H7 (cell line): ENCODE measurements around the gene P2RY11. TPM values are rescaled to one million over a fixed set of nuclear protein-coding genes. Genes with fewer than 3 reads are reported as not detected.
A peak's percentile ranks its signal among the peaks of the same experiment; 100 is the strongest.

Source experiments
- DNase-seq: peaks from one replicate; pipeline ENCODE4 v3.0.0; 2012
- H3K27me3 ChIP-seq: 2 replicates; pipeline ENCODE4 v1.6.0; 2011; ENCODE audit warnings: mild to moderate bottlenecking, low read length; ENCODE audit not compliant: control insufficient read depth, insufficient read depth
- H3K36me3 ChIP-seq: replicated peaks from 2 replicates; pipeline ENCODE4 v1.5.1; 2011; ENCODE audit warnings: low read length; ENCODE audit not compliant: control insufficient read depth, insufficient read depth
- H3K4me3 ChIP-seq: 2 replicates; pipeline ENCODE4 v1.5.1; 2011; ENCODE audit warnings: low read depth, mild to moderate bottlenecking, control low read depth, low read length, moderate library complexity; ENCODE audit not compliant: insufficient read depth
- total RNA-seq: library from RNA; depleted of rRNA; stranded (reverse); fragments of >200 nt; shearing (Covaris generic); gene quantifications from 2 replicates; pipeline ENCODE4 v1.2.3, GENCODE V29; 2014

The P2RY11 gene
- total RNA-seq, 1 experiment from 2014 or later: 0.87 TPM

GRCh38 chr19:10114651-10115391, 3.3 kb downstream of the P2RY11 start:
- Histone ChIP-seq H3K27me3 (no peaks in the 10 kb centered on the region), H3K4me3 (no peak overlapping the region), H3K36me3 (peaks cover 27% of the 10 kb centered on the region)
- no peak for DNase-seq

DNA sequence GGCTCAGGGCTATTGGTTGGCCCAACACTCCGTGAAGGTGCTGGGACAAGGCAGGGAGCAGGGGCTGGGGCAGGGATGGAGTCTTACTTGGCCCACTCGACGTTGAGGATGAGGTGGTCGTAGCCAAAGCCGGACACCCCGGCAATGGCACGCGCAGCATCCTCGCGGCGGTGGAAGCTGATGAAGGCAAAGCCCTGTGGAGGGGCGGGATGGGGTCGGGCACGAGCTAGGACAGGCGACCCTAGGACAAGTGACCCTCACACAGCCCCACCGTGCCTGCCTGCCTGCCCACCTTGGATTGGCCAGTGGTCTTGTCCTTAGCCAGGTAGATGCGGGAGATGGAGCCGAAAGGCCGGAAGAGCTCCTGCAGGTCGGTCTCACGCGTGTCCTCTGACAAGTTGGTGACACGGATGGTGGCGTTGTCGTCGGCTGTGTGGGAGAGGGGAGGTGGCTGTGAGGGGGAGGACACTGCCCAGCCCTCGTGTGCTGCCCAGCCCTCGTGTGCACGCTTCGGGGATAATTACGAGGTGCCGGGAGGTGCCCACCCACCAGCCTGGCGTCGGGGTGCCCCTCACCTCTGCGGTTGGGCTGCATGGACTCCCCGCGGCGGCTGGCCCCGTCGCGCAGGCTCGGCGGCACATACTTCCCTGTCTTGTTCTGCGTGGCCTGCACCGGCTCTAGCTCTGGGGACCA, 4.0 kb downstream of the P2RY11 start:
- H3K27me3 ChIP-seq: no peaks in the 10 kb centered on the region
- peaks cover 24% of the 10 kb centered on the region for H3K36me3 ChIP-seq
- DNase-seq: no peak
- H3K4me3 ChIP-seq: no peak overlapping the region

- H3K4me3 ChIP-seq: no peak overlapping the region
- H3K36me3 ChIP-seq: peaks cover 23% of the 10 kb centered on the region
- DNase-seq: no peak
- H3K27me3 ChIP-seq: no peaks in the 10 kb centered on the region
Observed at GRCh38 chr19:10116085-10116865, 4.8 kb downstream of the P2RY11 start.

DNA sequence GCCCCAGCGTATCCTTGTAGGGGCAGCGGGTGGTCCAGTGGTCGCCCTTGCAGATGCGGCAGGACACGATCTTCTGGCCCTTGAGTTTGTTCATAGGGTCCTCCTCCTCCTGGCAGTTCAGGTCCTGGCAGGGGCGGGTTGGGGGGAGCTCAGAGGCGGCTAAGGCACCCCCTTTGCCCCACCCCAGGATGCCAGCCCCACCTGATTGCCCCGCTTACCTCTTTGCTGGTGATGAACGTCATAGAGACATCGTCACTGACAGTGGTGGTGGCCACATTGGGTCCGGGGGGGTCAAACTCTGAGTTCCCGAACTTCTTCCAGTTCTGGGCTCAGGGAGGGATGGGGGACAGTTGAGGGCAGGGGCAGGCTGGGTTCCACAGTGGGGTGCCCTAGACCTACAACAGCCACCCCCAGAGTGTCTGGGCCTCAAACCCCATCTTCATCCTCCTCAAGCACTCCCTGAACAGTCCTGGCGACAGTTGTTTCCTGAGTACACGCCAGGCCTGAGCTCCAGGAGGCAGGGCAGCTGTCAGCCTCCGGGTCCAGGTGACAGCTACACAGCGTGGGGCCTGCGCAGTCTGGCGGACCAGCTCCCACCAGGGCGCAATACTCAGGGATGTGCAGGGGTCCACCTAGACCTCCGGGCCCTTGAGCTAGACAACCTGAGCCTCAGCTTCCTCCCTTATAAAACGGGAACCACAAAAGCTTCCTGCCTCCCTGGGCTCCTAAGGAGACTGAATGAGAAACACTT, 5.5 kb downstream of the P2RY11 start:
- DNase-seq: no peak
- Histone ChIP-seq H3K4me3 (no peak overlapping the region), H3K27me3 (no peaks in the 10 kb centered on the region), H3K36me3 (peaks cover 23% of the 10 kb centered on the region)

DNA sequence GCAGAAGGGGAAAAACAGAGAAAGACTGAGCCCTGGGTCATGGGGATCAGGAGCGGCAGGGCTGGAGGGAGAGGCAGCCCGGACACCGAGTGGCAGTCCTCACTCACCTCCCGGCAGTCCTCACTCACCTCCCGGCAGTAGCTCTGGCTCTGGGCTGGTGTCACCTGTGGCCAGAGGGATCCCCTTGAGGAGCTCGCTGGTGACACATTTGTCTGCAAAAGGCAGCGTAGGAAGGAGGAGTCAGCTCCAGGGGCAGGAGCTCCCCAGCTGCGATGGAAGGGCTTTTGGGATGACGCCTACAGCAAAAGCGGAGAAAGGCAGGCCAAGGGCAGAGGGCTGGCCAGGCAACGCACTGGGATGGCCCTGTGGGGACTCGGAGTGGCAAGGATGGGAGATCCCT, 7.5 kb downstream of the P2RY11 start:
- DNase-seq: no peak
- peaks cover 23% of the 10 kb centered on the region for H3K36me3 ChIP-seq
- peak overlapping the region; percentile 97 for H3K4me3 ChIP-seq
- H3K27me3 ChIP-seq: no peaks in the 10 kb centered on the region

- Histone ChIP-seq H3K27me3 (no peaks in the 10 kb centered on the region), H3K36me3 (peaks cover 18% of the 10 kb centered on the region)
- DNase-seq: no peak
Observed at GRCh38 chr19:10120538-10121189, 9.2 kb downstream of the P2RY11 start.

GRCh38 chr19:10122045-10122444, 10.6 kb downstream of the P2RY11 start:
- H3K27me3 ChIP-seq: no peaks in the 10 kb centered on the region
- no peak for DNase-seq
- no peak overlapping the region for H3K4me3 ChIP-seq
- peaks cover 10% of the 10 kb centered on the region for H3K36me3 ChIP-seq

More at GRCh38 chr19:10120538-10121189, 9.2 kb downstream of the P2RY11 start:
- H3K4me3 ChIP-seq: no peak overlapping the region

- DNase-seq: no peak
- Histone ChIP-seq H3K36me3 (no peaks in the 10 kb centered on the region; the same call in 1 of the 2 replicates), H3K27me3 (no peaks in the 10 kb centered on the region), H3K4me3 (no peak overlapping the region)
Observed at GRCh38 chr19:10124429-10124828, 12.9 kb downstream of the P2RY11 start.

- H3K4me3 ChIP-seq: no peak overlapping the region
- H3K36me3 ChIP-seq: no peaks in the 10 kb centered on the region; the same call in 1 of the 2 replicates
- H3K27me3 ChIP-seq: no peaks in the 10 kb centered on the region
- no peak for DNase-seq
Observed at GRCh38 chr19:10126213-10126639, 14.7 kb downstream of the P2RY11 start.

- H3K4me3 ChIP-seq: no peak overlapping the region
- H3K27me3 ChIP-seq: no peaks in the 10 kb centered on the region
- H3K36me3 ChIP-seq: peaks cover 34% of the 10 kb centered on the region
- DNase-seq: peak; percentile 19
Observed at GRCh38 chr19:10132905-10133304, 21.4 kb downstream of the P2RY11 start.

- no peaks in the 10 kb centered on the region for H3K27me3 ChIP-seq
Observed at GRCh38 chr19:10133596-10133995, 22.1 kb downstream of the P2RY11 start.

GRCh38 chr19:10134040-10134439, 22.5 kb downstream of the P2RY11 start:
- Histone ChIP-seq H3K4me3 (no peak overlapping the region), H3K27me3 (no peaks in the 10 kb centered on the region), H3K36me3 (peaks cover 44% of the 10 kb centered on the region)
- no peak for DNase-seq

More at GRCh38 chr19:10133596-10133995, 22.1 kb downstream of the P2RY11 start:
- peaks cover 39% of the 10 kb centered on the region for H3K36me3 ChIP-seq
- H3K4me3 ChIP-seq: no peak overlapping the region
- peak; percentile 28 for DNase-seq

DNA sequence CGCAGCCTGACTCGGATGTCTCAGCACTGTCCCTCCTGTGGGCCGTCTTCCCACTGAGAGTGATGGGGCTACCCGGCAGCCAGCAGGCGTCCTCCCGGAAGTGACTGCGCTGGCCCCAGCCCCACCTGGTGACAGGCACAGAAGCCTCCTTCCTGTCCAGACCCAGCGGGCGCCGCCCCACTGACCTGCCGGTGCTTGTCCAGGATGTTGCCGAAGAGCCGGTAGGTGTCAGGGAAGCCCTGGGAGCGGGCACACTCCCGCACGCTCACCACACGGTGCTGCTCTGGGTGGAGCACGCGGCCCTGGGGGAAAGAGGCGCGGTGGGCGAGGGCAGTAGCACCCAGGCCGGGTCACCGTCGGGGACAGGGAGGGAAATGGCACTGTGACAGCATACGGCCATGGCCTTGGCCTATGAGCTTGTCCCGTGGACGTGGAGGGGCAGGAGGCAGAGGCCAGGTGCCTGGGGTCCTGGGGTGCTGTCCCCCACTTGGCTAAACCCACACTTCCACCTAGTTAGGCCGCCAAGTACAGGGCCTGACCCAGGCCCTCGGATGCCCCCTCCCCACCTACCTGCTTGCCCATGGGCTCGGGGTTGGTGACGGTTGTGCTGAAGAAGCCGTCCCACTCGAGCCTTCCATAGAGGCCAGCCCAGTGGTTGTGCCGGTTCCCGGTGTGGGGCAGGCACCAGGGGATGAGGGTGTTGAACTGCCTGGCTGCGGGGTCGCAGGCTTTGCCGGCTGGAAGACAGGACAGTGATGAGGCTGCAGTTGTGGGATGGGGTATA, 24.2 kb downstream of the P2RY11 start:
- Histone ChIP-seq H3K27me3 (no peaks in the 10 kb centered on the region), H3K4me3 (no peak overlapping the region), H3K36me3 (peaks cover 55% of the 10 kb centered on the region)
- peak; percentile 51 for DNase-seq
